NCI-H2196 (cell line): ENCODE results near the gene RMI1.

Experiments used
- DNase-seq: peaks from one replicate; lab custom pipeline; 2025; ENCODE audit not compliant: unreplicated experiment; lab: John Stamatoyannopoulos, UW

The RMI1 gene

DNA sequence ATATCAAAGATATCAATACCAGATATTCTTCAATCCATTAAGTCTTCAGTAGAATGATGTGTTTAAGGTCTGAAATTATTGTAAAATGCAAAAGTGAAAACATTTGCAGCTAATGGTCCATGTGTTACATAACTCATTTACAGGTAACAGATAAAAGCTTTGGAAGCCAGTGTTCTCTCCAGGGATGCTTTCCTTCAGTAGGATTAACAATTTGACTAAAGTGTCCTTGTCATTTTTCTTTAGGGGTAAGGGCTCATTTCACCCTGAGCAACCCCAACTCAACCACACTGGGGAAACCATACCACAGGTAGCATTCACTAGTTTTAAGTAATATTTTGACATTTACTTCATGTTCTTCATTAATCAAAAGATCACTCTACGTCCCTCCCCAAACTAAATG, 13.5 kb upstream of the RMI1 start:
- DNase-seq = no peak

DNA sequence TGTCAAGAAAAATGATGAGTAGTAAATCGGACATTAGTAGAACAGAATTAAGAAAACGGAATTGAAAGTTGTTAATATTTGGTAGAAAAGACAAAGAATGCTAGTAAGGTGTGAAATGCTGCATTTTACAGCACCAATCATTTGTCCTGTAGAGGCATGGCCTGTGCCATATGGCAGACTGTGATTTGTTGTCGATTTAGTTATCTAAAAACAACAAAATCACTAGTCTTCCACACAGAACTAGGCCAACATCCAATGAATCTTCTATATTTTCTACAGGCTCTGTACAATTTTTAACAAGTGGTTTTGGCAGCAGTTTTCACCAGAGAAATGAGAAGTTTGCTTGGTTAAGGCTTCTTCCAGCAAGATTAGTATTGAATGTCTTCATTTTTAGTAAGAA, 11.0 kb upstream of the RMI1 start:
- no peak for DNase-seq

- DNase-seq = no peak
Measured at GRCh38 chr9:83971485-83971884, 9.1 kb upstream of the RMI1 start.

- no peak for DNase-seq
Measured at GRCh38 chr9:83972286-83972685, 8.3 kb upstream of the RMI1 start.

GRCh38 chr9:83975300-83975699, 5.3 kb upstream of the RMI1 start:
- DNase-seq = no peak

DNA sequence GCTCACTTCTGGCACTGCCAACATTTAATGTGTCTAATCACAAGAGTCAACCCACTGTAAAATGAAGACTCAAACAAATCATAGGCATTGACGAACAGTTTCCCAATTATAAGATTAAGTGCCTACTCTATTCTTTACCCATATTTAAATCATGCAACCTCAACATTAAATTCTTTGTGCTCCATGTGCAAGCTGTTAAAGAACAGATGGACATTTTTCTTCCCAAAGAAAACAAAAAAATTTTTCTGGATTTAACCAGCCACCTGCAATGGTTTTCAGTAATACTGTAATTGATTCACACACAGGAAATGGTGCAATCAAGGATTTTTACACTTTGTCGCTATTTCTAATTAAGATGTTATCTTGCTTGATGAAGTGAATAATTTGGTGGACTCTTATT, 4.2 kb upstream of the RMI1 start:
- no peak for DNase-seq

DNA sequence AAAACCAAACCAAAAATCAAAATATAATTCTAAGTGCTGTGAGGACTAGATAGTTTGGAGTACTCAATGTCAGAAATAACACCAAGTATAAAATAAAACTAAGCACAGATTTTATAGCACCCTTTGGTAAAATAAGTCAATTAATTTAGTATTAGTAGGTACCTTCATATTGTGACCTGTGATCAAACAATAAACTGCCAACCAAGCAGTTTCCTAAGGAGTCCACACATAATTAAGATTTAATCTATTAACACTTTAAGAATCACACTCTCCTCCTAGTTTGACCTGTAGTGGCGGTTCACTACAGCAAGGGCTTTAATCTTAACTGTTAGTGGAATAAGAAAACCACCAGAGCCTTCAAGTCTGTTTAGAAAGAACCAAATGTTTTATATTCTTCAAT, 3.4 kb upstream of the RMI1 start:
- DNase-seq = no peak

DNA sequence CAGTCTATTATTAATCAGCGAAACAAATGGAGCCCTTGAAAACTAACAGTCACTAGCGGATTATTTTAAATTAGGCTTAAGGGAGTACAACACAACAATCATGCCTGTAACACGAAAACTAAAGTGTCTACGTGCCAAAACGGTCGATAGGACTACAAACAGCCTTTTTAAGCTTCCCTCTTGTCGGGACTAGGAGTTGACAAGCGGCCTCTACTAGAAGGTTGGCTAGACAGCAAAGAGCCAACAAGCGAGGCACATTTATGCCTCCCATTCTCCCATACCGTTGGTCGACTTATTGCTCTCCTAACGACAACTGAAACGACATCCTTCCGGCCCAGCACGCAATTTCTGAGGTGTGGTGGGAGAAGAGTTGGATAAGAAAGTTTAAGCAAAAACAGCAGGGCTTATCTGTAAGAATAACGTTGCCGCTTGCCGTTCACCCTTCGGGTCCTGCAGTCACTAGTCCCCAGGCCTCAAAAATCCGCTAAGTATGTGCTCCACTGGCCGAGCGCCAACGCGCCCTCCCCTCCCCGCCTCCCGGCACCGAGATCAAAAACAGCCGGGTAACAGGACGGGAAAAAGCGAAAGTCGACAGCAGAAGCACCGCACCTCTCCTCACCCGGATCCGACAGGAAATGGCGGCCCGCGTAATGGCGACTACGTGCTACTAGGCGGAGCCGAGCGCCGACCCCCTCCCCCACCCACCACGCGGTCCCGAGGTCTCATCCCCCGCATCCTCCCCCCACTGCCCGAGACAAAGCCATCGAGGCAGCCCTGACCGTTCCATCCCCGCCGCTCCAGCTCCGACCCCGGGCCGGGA, 1.4 kb upstream of the RMI1 start:
- peak; percentile 75 for DNase-seq

DNA sequence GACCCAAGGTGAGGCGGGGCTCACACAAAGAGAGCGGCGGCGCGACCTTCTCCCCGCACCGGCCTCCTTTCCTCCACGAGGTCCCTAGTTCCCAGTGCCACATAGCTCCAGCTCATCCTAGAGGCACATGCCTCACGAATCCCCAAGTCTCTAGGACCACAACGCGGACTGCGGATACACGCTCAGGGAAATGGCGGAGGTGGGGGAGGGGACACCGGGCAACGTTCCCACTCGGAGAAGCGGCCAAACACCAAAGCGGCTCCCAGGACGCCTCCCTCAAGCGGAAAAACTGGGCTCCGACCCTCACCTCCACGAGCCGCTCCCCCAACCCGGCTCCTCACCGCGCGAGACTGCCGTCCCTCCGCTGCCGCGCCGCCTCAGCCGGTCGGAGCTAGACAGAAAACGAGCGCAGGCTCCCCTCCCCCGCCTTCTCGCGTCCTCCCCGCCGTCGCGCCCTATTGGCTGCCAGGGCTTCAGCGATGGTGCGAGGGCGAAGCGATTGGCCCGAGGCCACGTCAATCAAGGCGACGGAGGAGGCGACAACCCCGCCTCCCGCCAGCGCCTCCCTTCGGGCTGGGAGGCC, 702 bp upstream of the RMI1 start, which contains the start of gene HNRNPK:
TSS of gene HNRNPK (minus strand) at position 404 of the 583 bp plus-strand sequence. CDS start 1,963 bp downstream, outside the sequence.
- peak; percentile 98 for DNase-seq

- peak; percentile 29 for DNase-seq
Measured at GRCh38 chr9:83981126-83981871, 694 bp downstream of the RMI1 start.

DNA sequence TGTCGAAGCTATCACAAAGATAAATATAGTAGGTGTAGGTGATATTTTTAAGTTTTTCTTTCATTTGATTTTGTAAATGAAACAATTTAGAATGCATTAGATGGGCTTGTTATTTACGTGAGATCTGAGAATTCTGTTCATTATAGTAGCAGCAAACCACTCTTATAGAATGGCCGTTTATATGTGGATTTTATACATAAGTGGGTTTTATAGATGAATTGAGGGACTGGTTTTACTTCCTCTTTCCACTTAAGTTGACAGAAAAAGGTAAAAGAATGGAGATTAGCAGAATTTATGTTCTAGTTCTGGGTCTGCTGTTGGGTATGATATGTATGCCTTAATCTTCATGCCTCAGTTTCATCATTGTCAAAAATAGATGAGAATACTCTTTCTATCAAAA, 5.6 kb downstream of the RMI1 start:
- DNase-seq = no peak

DNA sequence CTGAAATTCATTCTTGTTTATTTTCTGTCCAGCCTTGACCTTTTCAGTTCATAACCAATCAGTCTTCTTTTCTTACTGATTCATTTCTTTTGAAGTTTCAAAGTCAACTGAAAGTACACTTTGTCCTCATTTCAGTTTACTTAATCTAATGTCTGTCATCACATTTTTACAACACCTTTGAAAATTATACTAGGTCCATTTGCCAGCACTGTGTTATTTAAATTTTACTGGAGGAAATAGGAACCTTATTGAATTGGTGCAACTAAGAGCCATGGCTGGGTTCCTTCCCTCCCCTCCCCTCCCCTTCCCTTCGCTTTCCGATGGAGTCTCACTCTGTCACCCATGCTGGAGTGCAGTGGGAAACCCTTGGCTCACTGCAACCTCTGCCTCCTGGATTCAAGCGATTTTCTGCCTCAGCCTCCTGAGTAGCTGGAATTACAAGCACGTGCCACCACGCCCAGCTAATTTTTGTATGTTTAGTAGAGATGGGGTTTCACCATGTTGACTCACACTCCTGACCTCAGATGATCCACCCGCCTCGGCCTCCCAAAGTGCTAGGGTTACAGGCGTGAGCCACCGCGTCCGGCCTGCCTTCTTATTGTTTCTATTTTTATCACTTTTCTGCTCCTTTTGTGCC, 6.3 kb downstream of the RMI1 start:
- peak; percentile 22 for DNase-seq

- DNase-seq = no peak
Measured at GRCh38 chr9:83987402-83987791, 6.8 kb downstream of the RMI1 start.

GRCh38 chr9:83988411-83988810, 7.8 kb downstream of the RMI1 start:
- no peak for DNase-seq

DNA sequence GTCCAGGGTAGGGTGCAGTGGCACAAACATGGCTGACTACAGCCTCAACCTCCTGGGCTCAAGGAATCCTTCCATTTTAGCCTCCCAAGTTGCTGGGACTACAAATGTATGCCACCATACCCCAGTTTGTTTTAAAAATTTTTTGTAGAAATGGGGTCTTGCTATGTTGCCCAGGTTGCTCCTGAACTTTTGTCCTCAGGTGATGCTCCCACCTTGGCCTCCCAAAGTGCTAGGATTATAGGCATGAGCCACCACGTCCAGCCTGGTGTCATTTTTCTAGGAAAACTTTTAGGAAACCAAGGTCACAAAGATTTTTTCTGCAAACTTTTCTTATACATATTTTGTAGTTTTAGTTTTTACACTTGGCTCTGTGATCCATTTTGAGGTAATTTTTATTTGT, 10.8 kb downstream of the RMI1 start:
- no peak for DNase-seq

DNA sequence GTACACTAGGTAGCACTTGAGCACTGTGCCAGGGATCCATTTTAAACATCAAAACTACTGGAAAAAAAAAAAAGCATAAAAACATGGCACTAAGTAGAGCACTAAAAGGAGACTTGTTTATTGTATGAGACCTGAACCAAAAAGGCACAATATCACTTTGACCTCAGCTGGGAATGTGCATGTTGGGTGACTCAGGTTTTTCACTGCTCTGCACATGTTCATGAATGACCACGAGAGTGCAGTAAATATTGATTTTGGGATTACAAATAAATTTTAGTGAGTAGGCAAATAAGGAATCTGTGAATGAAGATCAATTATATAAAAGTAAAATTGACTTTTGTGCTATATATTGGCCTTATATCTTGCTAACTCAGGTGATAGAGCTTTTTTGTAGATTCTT, 11.8 kb downstream of the RMI1 start:
- no peak for DNase-seq

- no peak for DNase-seq
Measured at GRCh38 chr9:83992901-83993300, 12.3 kb downstream of the RMI1 start.

DNA sequence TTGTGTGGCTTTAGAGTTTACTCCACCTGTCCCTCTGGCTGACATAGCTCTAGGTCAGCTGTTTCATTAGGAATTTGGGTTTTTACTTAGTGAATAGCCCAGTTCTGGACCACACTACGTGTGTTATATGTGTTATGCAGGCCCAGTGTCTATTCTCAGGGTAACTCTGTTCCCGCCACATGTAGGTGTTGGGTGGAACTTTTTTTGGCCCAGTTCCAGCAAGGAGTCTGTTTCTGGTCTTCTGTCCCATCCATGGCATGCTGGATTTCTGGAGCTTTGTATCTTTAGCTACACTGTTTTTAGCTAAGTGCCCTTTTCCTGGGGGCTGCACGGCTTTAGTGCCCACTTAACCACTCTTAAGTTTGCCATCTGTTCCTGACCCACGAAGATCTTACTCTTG, 15.5 kb downstream of the RMI1 start:
- no peak for DNase-seq

DNA sequence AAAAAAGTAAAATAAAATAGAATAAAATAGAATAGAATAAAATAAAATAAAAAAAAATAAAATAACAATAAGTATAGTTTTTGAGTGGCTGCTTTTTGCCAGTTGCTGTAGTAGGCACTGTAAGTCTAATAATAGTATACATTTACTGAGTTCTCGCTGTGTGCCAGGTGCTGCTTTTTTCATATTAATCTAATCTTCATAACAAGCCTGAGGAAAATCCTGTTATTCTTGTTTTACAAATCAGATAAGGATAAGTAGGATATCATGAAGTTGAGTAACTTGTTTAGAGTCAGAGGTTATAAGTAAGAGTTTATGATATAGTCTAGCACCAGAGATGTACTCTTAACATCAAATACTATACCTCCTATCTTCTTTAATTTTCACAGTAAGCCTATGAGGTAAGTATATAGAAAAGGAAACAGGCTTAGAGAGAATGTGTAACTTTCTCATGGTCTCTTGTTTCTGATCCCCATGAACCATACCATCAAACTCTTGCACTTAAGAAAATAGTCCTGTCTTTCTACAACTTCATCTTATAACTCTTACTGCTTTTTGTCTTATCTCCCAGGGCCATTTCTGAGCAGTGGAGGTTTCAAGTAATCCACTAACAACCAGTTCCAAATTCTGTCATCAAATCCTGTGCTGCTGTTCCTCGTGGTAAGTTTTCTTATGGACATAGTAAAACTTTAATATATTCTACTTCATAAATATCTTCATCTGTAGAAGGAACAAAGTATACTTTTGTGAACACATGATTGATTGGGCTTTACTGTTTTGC, 18.7 kb downstream of the RMI1 start:
- no peak for DNase-seq

- no peak for DNase-seq
Measured at GRCh38 chr9:84000186-84000585, 19.6 kb downstream of the RMI1 start.

GRCh38 chr9:84001621-84002020, 21.0 kb downstream of the RMI1 start:
- no peak for DNase-seq
